Muscle layer of colon (tissue), 2 donors: ENCODE data around the gene APAF1.
"Not testable (repeated sequence)": the region's sequence is repeated elsewhere in the genome, so short reads cannot be mapped to it uniquely, and the experiment has no call there.

ENCODE experiments used
- H3K27ac ChIP-seq: one replicate; pipeline ENCODE4 v1.7.0; 2013; ENCODE audit warnings: low read depth, mild to moderate bottlenecking, low read length, moderate library complexity
- H3K27me3 ChIP-seq, 2 donors: one replicate each; pipeline ENCODE4 v1.7.0; 2013; ENCODE audit warnings: low read length in 2 of 2, mild to moderate bottlenecking in 2 of 2; ENCODE audit not compliant: insufficient read depth in 2 of 2, control insufficient read depth in 1 of 2
- H3K36me3 ChIP-seq: one replicate; pipeline ENCODE4 v1.7.0; 2013; ENCODE audit warnings: mild to moderate bottlenecking, low read length; ENCODE audit not compliant: insufficient read depth
- H3K4me1 ChIP-seq: one replicate; pipeline ENCODE4 v1.7.0; 2013; ENCODE audit warnings: mild to moderate bottlenecking, low read length; ENCODE audit not compliant: insufficient read depth
- H3K4me3 ChIP-seq, 2 donors: one replicate each; pipeline ENCODE4 v1.7.0; 2013; ENCODE audit warnings: low read length in 2 of 2, low read depth in 1 of 2, mild to moderate bottlenecking in 1 of 2, moderate library complexity in 1 of 2
- H3K9ac ChIP-seq: one replicate; pipeline ENCODE4 v1.7.0; 2013; ENCODE audit warnings: low read length
- H3K9me3 ChIP-seq: one replicate; pipeline ENCODE4 v1.7.0; 2013; ENCODE audit warnings: mild to moderate bottlenecking, low read length
- donor health status: abdominal sarcoma.
- donor health status: Adenocarcinoma of cecum.

The APAF1 gene, protein sequence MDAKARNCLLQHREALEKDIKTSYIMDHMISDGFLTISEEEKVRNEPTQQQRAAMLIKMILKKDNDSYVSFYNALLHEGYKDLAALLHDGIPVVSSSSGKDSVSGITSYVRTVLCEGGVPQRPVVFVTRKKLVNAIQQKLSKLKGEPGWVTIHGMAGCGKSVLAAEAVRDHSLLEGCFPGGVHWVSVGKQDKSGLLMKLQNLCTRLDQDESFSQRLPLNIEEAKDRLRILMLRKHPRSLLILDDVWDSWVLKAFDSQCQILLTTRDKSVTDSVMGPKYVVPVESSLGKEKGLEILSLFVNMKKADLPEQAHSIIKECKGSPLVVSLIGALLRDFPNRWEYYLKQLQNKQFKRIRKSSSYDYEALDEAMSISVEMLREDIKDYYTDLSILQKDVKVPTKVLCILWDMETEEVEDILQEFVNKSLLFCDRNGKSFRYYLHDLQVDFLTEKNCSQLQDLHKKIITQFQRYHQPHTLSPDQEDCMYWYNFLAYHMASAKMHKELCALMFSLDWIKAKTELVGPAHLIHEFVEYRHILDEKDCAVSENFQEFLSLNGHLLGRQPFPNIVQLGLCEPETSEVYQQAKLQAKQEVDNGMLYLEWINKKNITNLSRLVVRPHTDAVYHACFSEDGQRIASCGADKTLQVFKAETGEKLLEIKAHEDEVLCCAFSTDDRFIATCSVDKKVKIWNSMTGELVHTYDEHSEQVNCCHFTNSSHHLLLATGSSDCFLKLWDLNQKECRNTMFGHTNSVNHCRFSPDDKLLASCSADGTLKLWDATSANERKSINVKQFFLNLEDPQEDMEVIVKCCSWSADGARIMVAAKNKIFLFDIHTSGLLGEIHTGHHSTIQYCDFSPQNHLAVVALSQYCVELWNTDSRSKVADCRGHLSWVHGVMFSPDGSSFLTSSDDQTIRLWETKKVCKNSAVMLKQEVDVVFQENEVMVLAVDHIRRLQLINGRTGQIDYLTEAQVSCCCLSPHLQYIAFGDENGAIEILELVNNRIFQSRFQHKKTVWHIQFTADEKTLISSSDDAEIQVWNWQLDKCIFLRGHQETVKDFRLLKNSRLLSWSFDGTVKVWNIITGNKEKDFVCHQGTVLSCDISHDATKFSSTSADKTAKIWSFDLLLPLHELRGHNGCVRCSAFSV (N-terminal part only)

DNA sequence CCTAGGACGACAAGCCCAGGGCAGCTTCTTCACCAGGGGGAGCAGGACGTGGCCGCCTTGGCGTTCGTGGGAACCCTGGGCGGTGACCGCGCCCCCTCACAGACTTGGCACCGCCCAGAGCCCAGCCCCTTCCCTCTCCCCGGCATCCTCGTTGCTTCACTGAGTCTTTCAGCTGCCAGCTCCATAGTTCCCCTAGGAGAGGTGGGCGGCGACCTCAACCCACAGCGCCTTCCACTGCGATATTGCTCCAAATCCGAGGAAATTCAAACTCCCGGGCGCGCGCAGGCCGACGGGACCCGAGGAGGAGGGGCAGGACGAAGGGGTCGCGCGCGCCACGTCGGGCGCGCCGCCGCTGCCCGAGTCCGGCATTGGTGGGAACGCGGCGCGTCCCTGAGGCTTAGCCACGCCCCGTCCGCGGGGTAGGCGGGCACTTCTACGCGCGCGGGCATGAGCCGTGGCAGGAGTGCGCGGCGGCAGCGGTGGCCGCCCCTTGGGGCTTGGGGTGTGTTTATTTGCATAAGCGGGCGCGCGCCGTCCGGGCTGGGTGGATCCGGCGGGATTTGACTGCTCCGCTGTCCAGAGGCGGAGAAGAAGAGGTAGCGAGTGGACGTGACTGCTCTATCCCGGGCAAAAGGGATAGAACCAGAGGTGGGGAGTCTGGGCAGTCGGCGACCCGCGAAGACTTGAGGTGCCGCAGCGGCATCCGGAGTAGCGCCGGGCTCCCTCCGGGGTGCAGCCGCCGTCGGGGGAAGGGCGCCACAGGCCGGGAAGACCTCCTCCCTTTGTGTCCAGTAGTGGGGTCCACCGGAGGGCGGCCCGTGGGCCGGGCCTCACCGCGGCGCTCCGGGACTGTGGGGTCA is at the start of gene APAF1, which contains the start of gene IKBIP:
APAF1 (plus strand) TSS at position 579 of the 860 bp plus-strand sequence. CDS start 3,070 bp downstream, outside the sequence.
IKBIP (minus strand) TSS at position 77 of the 860 bp plus-strand sequence. CDS start 87 bp downstream, outside the sequence.
- Histone ChIP-seq H3K27ac (peak within 1 kb of the TSS; percentile 71), H3K4me1 (peaks cover 6% of the 10 kb centered on the region), H3K9ac (peak within 1 kb of the TSS; percentile 74), H3K4me3 (peak within 1 kb of the TSS; percentile 78 to 98), H3K27me3 (no peaks in the 10 kb centered on the region), H3K36me3 (peaks cover 14% of the 10 kb centered on the region), H3K9me3 (no peaks in the 10 kb centered on the region)

DNA sequence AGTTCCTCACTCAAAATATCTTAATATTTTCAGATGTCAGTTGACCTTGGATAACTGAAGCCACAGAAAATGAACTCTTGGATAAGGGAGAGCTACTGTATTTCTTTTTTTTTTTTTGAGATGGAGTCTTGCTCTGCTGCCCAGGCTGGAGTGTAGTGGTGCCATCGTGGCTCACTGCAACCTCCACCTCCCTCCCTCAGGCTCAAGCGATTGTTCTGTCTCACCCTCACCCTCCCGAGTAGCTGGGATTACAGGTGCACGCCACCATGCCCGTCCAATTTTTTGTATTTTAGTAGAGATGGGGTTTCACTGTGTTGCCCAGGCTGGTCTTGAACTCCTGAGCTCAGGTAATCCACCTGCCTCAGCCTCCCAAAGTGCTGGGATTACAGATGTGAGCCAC is 47.8 kb upstream of the APAF1 start:
- Histone ChIP-seq H3K36me3 (peaks cover 56% of the 10 kb centered on the region), H3K4me1 (peaks cover 26% of the 10 kb centered on the region)
- H3K27me3 ChIP-seq, H3K9me3 ChIP-seq, H3K4me3 ChIP-seq, H3K27ac ChIP-seq, H3K9ac ChIP-seq: not testable (repeated sequence)

DNA sequence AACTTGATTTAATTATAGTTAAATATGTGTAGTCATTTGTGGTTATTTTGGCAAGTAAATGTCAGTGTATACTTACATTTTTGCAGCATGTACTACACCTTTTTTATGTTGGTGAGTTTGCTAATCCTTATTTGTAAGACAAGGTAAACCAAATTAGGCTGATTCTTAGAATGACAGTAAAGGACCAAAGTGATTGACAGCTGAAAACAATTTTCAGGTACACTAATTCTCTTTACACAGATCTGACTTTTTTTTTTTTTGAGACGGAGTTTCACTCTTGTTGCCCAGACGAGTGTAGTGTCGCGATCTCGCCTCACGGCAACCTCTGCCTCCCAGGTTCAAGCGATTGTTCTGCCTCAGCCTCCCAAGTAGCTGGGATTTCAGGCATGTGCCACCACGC is 43.2 kb upstream of the APAF1 start:
- peaks cover 75% of the 10 kb centered on the region for H3K36me3 ChIP-seq
- H3K27ac ChIP-seq: no peak overlapping the region
- no peaks in the 10 kb centered on the region for H3K9me3 ChIP-seq
- no peak overlapping the region for H3K4me3 ChIP-seq
- peaks cover under 1% of the 10 kb centered on the region for H3K4me1 ChIP-seq
- no peak overlapping the region for H3K9ac ChIP-seq
- no peaks in the 10 kb centered on the region for H3K27me3 ChIP-seq

DNA sequence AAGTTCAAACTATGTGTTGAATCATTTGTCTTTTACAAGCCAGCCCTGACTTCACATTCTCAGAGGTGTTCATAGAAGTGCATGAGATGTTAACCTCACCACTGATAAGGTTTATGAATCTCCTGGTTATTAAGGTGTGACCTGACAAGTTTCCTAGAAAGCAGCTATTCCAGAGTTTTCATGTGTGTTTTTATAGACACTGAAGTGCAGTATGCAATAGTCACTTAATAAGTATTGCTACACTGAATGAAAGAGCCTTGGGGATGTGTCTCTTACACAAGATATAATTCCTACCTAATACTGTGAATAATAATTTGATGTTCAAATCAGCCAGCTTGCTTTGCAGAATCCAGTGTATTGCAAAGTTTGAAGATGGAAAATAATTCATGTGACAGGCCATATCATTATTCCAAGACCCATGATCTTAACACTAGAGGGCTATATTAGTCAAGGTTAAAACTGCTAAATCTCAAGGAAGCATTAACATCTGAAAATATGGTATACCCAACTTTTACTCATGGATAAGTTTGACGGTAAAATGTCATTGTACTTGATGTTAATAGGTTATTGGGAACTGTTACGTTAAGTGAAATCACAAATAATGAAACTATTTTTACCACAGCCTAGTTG is 38.6 kb upstream of the APAF1 start:
- Histone ChIP-seq H3K9ac (no peak overlapping the region), H3K9me3 (no peaks in the 10 kb centered on the region), H3K4me3 (no peak overlapping the region), H3K27me3 (no peaks in the 10 kb centered on the region), H3K27ac (no peak overlapping the region), H3K36me3 (peaks cover 34% of the 10 kb centered on the region), H3K4me1 (no peaks in the 10 kb centered on the region)

DNA sequence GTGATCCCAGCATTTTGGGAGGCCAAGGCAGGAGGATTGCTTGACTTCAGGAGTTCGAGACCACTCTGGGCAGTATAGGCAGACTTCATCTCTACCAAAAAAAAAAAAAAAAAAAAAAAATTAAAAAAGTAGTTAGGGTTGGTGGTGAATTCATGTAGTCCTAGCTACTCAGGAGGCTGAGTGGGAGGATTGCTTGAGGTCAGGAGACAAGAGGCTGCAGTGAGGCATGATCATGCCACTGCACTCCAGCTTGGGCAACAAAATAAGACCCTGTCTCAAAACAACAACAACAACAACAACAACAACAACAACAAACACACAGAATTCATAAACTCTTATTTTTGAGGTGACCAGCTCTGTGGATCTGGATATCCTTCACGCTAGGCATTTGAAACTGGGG is 34.5 kb upstream of the APAF1 start:
- no peak overlapping the region for H3K27ac ChIP-seq
- no peaks in the 10 kb centered on the region for H3K27me3 ChIP-seq
- H3K4me1 ChIP-seq: no peaks in the 10 kb centered on the region
- no peaks in the 10 kb centered on the region for H3K36me3 ChIP-seq
- H3K9me3 ChIP-seq: no peaks in the 10 kb centered on the region
- no peak overlapping the region for H3K9ac ChIP-seq
- H3K4me3 ChIP-seq: no peak overlapping the region

DNA sequence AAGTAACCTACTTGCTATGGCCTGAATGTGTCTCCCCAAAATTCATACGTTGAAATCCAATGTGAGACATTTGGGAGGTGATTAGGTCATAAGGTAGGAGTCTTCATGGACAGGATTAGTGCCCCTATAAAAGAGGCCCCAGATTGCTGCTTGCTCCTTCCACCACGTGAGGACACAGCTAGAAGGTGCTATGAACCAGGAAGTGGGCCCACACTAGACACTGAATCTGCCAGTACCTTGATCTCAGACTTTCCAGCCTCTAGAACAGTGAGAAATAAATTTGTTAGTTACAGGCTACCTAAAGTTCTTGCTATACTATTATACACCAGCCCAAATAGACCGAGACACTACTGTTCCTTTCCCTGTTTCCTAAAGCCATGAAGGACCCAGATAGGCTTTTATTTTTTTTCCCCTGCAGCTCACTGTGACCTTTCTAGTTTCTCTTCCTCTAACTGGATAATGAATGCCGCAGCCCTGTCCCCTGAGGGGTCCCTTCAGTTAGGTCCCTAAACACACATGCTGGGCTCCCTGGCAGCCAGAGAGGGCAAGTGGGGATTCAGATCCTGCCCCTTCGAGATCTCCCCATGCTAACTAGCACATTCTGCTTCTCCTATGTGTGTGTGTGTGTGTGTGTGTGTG is 32.3 kb upstream of the APAF1 start:
- Histone ChIP-seq H3K9ac (no peak overlapping the region), H3K4me1 (no peaks in the 10 kb centered on the region), H3K27ac (no peak overlapping the region), H3K36me3 (no peaks in the 10 kb centered on the region), H3K27me3 (no peaks in the 10 kb centered on the region), H3K4me3 (no peak overlapping the region), H3K9me3 (no peaks in the 10 kb centered on the region)

DNA sequence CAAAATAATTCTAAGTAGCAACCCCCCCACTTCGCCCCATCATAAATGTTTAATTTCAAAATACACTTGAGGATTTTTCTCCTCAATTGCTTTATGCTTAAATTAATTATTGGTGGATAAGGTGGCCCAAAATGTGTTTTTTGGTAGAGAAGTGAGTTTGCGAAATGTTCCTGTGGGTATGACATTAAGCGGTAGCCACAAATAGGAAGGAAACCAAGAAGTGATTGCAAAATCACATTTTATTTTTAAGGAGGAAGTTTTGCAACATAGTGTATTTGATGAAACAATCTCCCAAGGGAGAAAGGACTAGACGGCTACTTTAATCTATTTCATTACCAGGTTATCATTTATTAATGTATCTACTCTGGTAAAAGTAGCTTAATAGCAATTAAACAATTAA is 26.1 kb upstream of the APAF1 start:
- H3K9me3 ChIP-seq: no peaks in the 10 kb centered on the region
- no peak overlapping the region for H3K27ac ChIP-seq
- H3K4me1 ChIP-seq: no peaks in the 10 kb centered on the region
- no peak overlapping the region for H3K4me3 ChIP-seq
- H3K9ac ChIP-seq: no peak overlapping the region
- no peaks in the 10 kb centered on the region for H3K27me3 ChIP-seq
- no peaks in the 10 kb centered on the region for H3K36me3 ChIP-seq

DNA sequence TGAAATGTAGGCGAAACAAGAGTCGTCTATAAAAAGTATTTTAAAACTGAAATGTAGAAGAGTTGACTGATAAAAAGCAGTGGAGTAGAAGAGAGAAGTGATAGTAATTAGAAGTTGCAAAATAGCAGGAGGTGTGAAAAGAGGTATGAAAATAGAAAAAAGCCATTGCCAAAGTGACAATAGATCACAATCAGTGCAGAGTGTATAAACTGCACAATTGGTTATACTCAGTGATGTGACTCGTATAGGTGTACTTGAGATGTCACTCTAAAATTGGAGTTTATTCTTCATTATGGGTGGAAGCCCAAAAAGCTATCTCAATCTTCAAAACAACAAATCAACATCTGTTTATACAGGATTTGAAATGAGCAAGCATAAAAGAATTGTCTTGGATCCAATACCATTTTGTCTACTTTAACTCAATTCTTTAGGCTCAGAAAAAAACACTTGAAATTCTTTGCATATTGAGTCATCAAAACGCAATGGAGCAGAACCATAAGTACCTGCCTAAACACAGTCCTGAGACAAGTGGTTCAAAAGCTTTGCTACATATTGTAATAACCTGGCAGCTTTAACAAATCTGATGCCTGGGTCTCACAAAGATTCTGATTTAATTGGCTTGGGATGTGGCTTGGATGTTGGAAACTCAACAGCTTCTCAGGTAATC is 9.3 kb upstream of the APAF1 start:
- Histone ChIP-seq H3K27me3 (no peaks in the 10 kb centered on the region), H3K27ac (no peak overlapping the region), H3K4me3 (no peak overlapping the region), H3K36me3 (no peaks in the 10 kb centered on the region), H3K9me3 (no peaks in the 10 kb centered on the region), H3K4me1 (no peaks in the 10 kb centered on the region), H3K9ac (no peak overlapping the region)

DNA sequence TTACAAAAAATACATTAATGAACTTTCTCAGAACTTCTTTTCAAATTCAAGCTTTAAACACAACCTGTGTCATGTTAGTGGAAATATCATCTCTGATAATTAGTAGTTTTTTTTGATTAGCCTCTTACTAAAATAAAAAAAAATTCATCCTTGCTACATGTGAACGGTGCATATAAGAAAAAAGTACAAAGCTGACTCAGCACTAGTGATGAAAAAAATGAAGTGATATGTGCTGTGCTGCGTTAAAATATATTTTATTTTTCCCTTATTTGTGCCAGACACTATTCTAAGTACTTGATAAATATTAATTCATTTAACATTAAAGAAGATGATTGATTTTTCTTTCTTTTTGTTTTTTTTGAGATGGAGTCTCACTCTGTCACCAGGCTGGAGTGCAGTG is 8.0 kb upstream of the APAF1 start:
- Histone ChIP-seq H3K36me3 (no peaks in the 10 kb centered on the region), H3K27ac (no peak overlapping the region), H3K4me3 (no peak overlapping the region), H3K27me3 (no peaks in the 10 kb centered on the region), H3K4me1 (no peaks in the 10 kb centered on the region), H3K9me3 (no peaks in the 10 kb centered on the region), H3K9ac (no peak overlapping the region)

DNA sequence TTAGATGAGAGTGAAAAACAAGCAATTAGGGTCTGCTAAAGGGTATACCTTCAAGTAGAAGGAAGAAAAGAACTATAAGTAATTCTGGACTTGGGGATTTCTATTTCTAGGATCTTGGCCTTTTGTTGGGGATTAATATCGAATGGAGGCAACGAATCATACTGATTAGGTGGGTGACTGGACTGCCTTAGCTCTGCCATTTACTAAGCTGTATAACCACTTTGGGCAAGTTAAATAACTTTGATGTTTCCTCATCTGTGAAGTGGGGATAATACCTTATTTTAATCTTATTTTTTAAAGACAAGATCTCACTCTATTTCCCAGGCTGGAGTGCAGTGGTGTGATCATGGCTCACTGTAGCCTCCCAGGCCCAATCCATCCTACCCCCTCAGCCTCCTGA is 7.1 kb upstream of the APAF1 start:
- no peaks in the 10 kb centered on the region for H3K9me3 ChIP-seq
- no peak overlapping the region for H3K27ac ChIP-seq
- no peak overlapping the region for H3K4me3 ChIP-seq
- no peak overlapping the region for H3K9ac ChIP-seq
- H3K27me3 ChIP-seq: no peaks in the 10 kb centered on the region
- no peaks in the 10 kb centered on the region for H3K4me1 ChIP-seq
- H3K36me3 ChIP-seq: no peaks in the 10 kb centered on the region
